ENCODE measurements around the gene FAM193B.

FAM193B gene
- total RNA-seq, result 64.8 to 167 (median 148) reads per million in 9 experiments

GRCh38 chr5:177554474-177555111 lies at the start of gene FAM193B:
Gene FAM193B, minus strand, starts transcription at chr5:177554563. Its CDS starts 105 bp downstream, at chr5:177554458.
- no peaks in the 10 kb centered on the region for H3K27me3 Mint-ChIP-seq
- DNase-seq (peak; percentile 93 to 97 (median 93)), ATAC-seq (replicated peaks) (peak; percentile 96)
- peak within 1 kb of the TSS; percentile 88 to 96 for H3K27ac Mint-ChIP-seq
- peaks cover 27 to 28% of the 10 kb centered on the region in 2 donors for H3K4me1 Mint-ChIP-seq (ENCODE audit: low read depth in 2 of 2)
- H3K36me3 Mint-ChIP-seq (ENCODE audit: insufficient read depth), result peaks cover 10% of the 10 kb centered on the region
- no peaks in the 10 kb centered on the region for H3K9me3 Mint-ChIP-seq
- H3K4me3 Mint-ChIP-seq, result peak within 1 kb of the TSS; percentile 90 to 93

- DNase-seq (no peak), ATAC-seq (replicated peaks) (no peak)
- H3K36me3 Mint-ChIP-seq (ENCODE audit: insufficient read depth), result peaks cover 6% of the 10 kb centered on the region
- no peaks in the 10 kb centered on the region for H3K27me3 Mint-ChIP-seq
- H3K4me1 Mint-ChIP-seq (ENCODE audit: low read depth in 2 of 2), result peaks cover 31 to 36% of the 10 kb centered on the region in 2 donors
- no peaks in the 10 kb centered on the region for H3K9me3 Mint-ChIP-seq
- no peak overlapping the region for H3K4me3 Mint-ChIP-seq
- peak overlapping the region in 1 of 2 donors; percentile 69 for H3K27ac Mint-ChIP-seq
These were observed 49.8 kb upstream of the FAM193B start for GRCh38 chr5:177604116-177604521.

GRCh38 chr5:177603631-177604030 lies 49.3 kb upstream of the FAM193B start:
- H3K36me3 Mint-ChIP-seq (ENCODE audit: insufficient read depth), result peaks cover 6% of the 10 kb centered on the region
- no peak for ATAC-seq (replicated peaks)
- H3K27ac Mint-ChIP-seq, result peak overlapping the region in 1 of 2 donors; percentile 69
- no peaks in the 10 kb centered on the region for H3K27me3 Mint-ChIP-seq
- DNase-seq, result no peak
- no peaks in the 10 kb centered on the region for H3K9me3 Mint-ChIP-seq
- H3K4me3 Mint-ChIP-seq, result no peak overlapping the region
- peaks cover 32 to 40% of the 10 kb centered on the region in 2 donors for H3K4me1 Mint-ChIP-seq (ENCODE audit: low read depth in 2 of 2)

GRCh38 chr5:177602458-177602830 lies 48.1 kb upstream of the FAM193B start:
- H3K36me3 Mint-ChIP-seq (ENCODE audit: insufficient read depth), result peaks cover 12% of the 10 kb centered on the region
- no peaks in the 10 kb centered on the region for H3K9me3 Mint-ChIP-seq
- DNase-seq (no peak), ATAC-seq (replicated peaks) (no peak)
- H3K27ac Mint-ChIP-seq, result no peak overlapping the region
- peaks cover 34 to 44% of the 10 kb centered on the region in 2 donors for H3K4me1 Mint-ChIP-seq (ENCODE audit: low read depth in 2 of 2)
- no peaks in the 10 kb centered on the region for H3K27me3 Mint-ChIP-seq
- no peak overlapping the region for H3K4me3 Mint-ChIP-seq

- ATAC-seq (replicated peaks) (no peak), DNase-seq (no peak)
- no peaks in the 10 kb centered on the region for H3K9me3 Mint-ChIP-seq
- H3K27me3 Mint-ChIP-seq, result no peaks in the 10 kb centered on the region
- peaks cover 34 to 44% of the 10 kb centered on the region in 2 donors for H3K4me1 Mint-ChIP-seq (ENCODE audit: low read depth in 2 of 2)
- H3K4me3 Mint-ChIP-seq, result no peak overlapping the region
- peaks cover 9% of the 10 kb centered on the region for H3K36me3 Mint-ChIP-seq (ENCODE audit: insufficient read depth)
- no peak overlapping the region for H3K27ac Mint-ChIP-seq
These were observed 47.5 kb upstream of the FAM193B start for GRCh38 chr5:177601577-177602457.

- H3K27ac Mint-ChIP-seq, result peak overlapping the region in 1 of 2 donors; percentile 93
- peaks cover 6% of the 10 kb centered on the region for H3K36me3 Mint-ChIP-seq (ENCODE audit: insufficient read depth)
- no peaks in the 10 kb centered on the region for H3K27me3 Mint-ChIP-seq
- peak overlapping the region; percentile 84 to 92 for H3K4me3 Mint-ChIP-seq
- H3K4me1 Mint-ChIP-seq (ENCODE audit: low read depth in 2 of 2), result peaks cover 28 to 38% of the 10 kb centered on the region in 2 donors
- no peak for ATAC-seq (replicated peaks)
- DNase-seq, result no peak
- no peaks in the 10 kb centered on the region for H3K9me3 Mint-ChIP-seq
These were observed 46.8 kb upstream of the FAM193B start for GRCh38 chr5:177601126-177601525.

- no peaks in the 10 kb centered on the region for H3K27me3 Mint-ChIP-seq
- H3K4me3 Mint-ChIP-seq, result peak overlapping the region; percentile 84 to 92
- no peaks in the 10 kb centered on the region for H3K9me3 Mint-ChIP-seq
- DNase-seq (no peak), ATAC-seq (replicated peaks) (no peak)
- H3K36me3 Mint-ChIP-seq (ENCODE audit: insufficient read depth), result peaks cover 11% of the 10 kb centered on the region
- H3K27ac Mint-ChIP-seq, result peak overlapping the region; percentile 45 to 93
- peaks cover 25 to 32% of the 10 kb centered on the region in 2 donors for H3K4me1 Mint-ChIP-seq (ENCODE audit: low read depth in 2 of 2)
These were observed 46.2 kb upstream of the FAM193B start for GRCh38 chr5:177600508-177601018.

- H3K27ac Mint-ChIP-seq, result peak within 1 kb of the TSS; percentile 45 to 93
- no peaks in the 10 kb centered on the region for H3K27me3 Mint-ChIP-seq
- H3K4me1 Mint-ChIP-seq (ENCODE audit: low read depth in 2 of 2), result peaks cover 20 to 27% of the 10 kb centered on the region in 2 donors
- DNase-seq (peak; percentile 65 to 84 (median 83)), ATAC-seq (replicated peaks) (peak; percentile 90)
- H3K4me3 Mint-ChIP-seq, result peak within 1 kb of the TSS; percentile 84 to 92
- H3K36me3 Mint-ChIP-seq (ENCODE audit: insufficient read depth), result peaks cover 16% of the 10 kb centered on the region
- H3K9me3 Mint-ChIP-seq, result no peaks in the 10 kb centered on the region
These were observed 45.6 kb upstream of the FAM193B start, which contains the start of gene B4GALT7 for GRCh38 chr5:177599731-177600507. Gene B4GALT7, plus strand, starts transcription at chr5:177600132. Its CDS starts 79 bp downstream, at chr5:177600211.

GRCh38 chr5:177598477-177598876 lies 44.1 kb upstream of the FAM193B start:
- Mint-ChIP-seq H3K4me3 (peak overlapping the region; percentile 45 to 92), H3K9me3 (no peaks in the 10 kb centered on the region), H3K4me1 (ENCODE audit: low read depth in 2 of 2) (peaks cover 18 to 29% of the 10 kb centered on the region in 2 donors), H3K27ac (peak overlapping the region in 1 of 2 donors; percentile 93), H3K27me3 (no peaks in the 10 kb centered on the region), H3K36me3 (ENCODE audit: insufficient read depth) (peaks cover 29% of the 10 kb centered on the region)
- ATAC-seq (replicated peaks), result no peak
- DNase-seq, result no peak

GRCh38 chr5:177596775-177597238 lies 42.4 kb upstream of the FAM193B start:
- Mint-ChIP-seq H3K4me1 (ENCODE audit: low read depth in 2 of 2) (peaks cover 18 to 27% of the 10 kb centered on the region in 2 donors), H3K4me3 (no peak overlapping the region), H3K36me3 (ENCODE audit: insufficient read depth) (peaks cover 37% of the 10 kb centered on the region), H3K9me3 (no peaks in the 10 kb centered on the region), H3K27me3 (no peaks in the 10 kb centered on the region), H3K27ac (no peak overlapping the region)
- DNase-seq (no peak), ATAC-seq (replicated peaks) (no peak)

GRCh38 chr5:177595991-177596774 lies 41.8 kb upstream of the FAM193B start:
- Mint-ChIP-seq H3K36me3 (ENCODE audit: insufficient read depth) (peaks cover 39% of the 10 kb centered on the region), H3K4me3 (no peak overlapping the region), H3K9me3 (no peaks in the 10 kb centered on the region), H3K27me3 (no peaks in the 10 kb centered on the region), H3K27ac (no peak overlapping the region), H3K4me1 (ENCODE audit: low read depth in 2 of 2) (peaks cover 20 to 32% of the 10 kb centered on the region in 2 donors)
- DNase-seq, result no peak
- no peak for ATAC-seq (replicated peaks)

- H3K27ac Mint-ChIP-seq, result no peak overlapping the region
- peak overlapping the region in 1 of 2 donors; percentile 27 for H3K4me3 Mint-ChIP-seq
- ATAC-seq (replicated peaks) (no peak), DNase-seq (no peak)
- H3K27me3 Mint-ChIP-seq, result peaks cover 6 to 8% of the 10 kb centered on the region in 2 donors
- peaks cover 39% of the 10 kb centered on the region for H3K36me3 Mint-ChIP-seq (ENCODE audit: insufficient read depth)
- H3K9me3 Mint-ChIP-seq, result no peaks in the 10 kb centered on the region
- H3K4me1 Mint-ChIP-seq (ENCODE audit: low read depth in 2 of 2), result peaks cover 13 to 23% of the 10 kb centered on the region in 2 donors
These were observed 40.7 kb upstream of the FAM193B start for GRCh38 chr5:177595026-177595585.
